Amniotic stem cell (primary cell): Measurements from ENCODE around the gene SMARCA4.
"Not testable (repeated sequence)": the region's sequence is repeated elsewhere in the genome, so short reads cannot be mapped to it uniquely, and the experiment has no call there.

Experiments used
- DNase-seq: peaks from one replicate; lab custom pipeline; 2025; lab: John Stamatoyannopoulos, UW

The SMARCA4 gene

GRCh38 chr19:11098861-11099260, 138.0 kb downstream of the SMARCA4 start:
- DNase-seq, result no peak

- DNase-seq, result no peak
Measured at GRCh38 chr19:11100049-11100448, 139.2 kb downstream of the SMARCA4 start.

- no peak for DNase-seq
Measured at GRCh38 chr19:11101057-11101456, 140.2 kb downstream of the SMARCA4 start.

- no peak for DNase-seq
Measured at GRCh38 chr19:11102944-11103343, 142.1 kb downstream of the SMARCA4 start.

GRCh38 chr19:11103667-11104066, 142.8 kb downstream of the SMARCA4 start:
- DNase-seq, result not testable (repeated sequence)

- DNase-seq, result no peak
Measured at GRCh38 chr19:11105014-11105636, 144.3 kb downstream of the SMARCA4 start.

- DNase-seq, result no peak
Measured at GRCh38 chr19:11106477-11106876, 145.6 kb downstream of the SMARCA4 start.

- DNase-seq, result no peak
Measured at GRCh38 chr19:11108746-11109145, 147.9 kb downstream of the SMARCA4 start.

GRCh38 chr19:11111117-11111770, 150.4 kb downstream of the SMARCA4 start:
- DNase-seq, result no peak

GRCh38 chr19:11111771-11112144, 150.9 kb downstream of the SMARCA4 start:
- DNase-seq, result no peak
